GM12864 (cell line): ENCODE data around the gene SIAE.

Source experiments
- DNase-seq: peaks from one replicate; pipeline ENCODE4 v3.0.0-alpha.2; 2011; ENCODE audit warnings: low read depth
- H3K4me3 ChIP-seq: 2 replicates; pipeline ENCODE4 v1.5.1; 2011; ENCODE audit warnings: mild to moderate bottlenecking, low read depth, low read length, control low read depth
- TF ChIP-seq, protein P1 (sequence below): IDR thresholded peaks from 2 replicates; pipeline ENCODE4 v1.5.1; 2011; ENCODE audit warnings: low read depth, mild to moderate bottlenecking, moderate library complexity, low read length, control low read depth, inconsistent platforms; ENCODE audit errors: missing control alignments

Gene SIAE

DNA sequence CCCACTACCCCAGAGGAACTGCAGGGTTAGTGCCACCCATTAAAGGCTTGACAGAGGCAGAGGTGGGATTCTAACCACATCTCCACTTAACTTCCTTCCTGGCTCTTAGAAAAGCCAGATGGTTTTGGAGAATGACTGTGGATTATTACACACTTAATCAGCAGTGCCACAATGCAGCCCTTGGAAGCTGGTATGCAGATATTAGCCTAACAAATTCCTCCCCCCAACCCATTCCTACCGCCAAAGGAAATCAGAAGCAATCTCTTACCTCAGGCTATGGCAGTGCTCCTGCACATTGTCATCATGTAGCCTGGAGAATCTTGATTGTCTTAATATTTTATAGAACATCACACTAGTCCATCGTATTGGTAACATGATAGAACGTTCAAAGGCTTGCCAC is 43.1 kb upstream of the SIAE start:
- TF ChIP-seq, protein P1, sequence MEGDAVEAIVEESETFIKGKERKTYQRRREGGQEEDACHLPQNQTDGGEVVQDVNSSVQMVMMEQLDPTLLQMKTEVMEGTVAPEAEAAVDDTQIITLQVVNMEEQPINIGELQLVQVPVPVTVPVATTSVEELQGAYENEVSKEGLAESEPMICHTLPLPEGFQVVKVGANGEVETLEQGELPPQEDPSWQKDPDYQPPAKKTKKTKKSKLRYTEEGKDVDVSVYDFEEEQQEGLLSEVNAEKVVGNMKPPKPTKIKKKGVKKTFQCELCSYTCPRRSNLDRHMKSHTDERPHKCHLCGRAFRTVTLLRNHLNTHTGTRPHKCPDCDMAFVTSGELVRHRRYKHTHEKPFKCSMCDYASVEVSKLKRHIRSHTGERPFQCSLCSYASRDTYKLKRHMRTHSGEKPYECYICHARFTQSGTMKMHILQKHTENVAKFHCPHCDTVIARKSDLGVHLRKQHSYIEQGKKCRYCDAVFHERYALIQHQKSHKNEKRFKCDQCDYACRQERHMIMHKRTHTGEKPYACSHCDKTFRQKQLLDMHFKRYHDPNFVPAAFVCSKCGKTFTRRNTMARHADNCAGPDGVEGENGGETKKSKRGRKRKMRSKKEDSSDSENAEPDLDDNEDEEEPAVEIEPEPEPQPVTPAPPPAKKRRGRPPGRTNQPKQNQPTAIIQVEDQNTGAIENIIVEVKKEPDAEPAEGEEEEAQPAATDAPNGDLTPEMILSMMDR = no peak
- DNase-seq = no peak
- no peak overlapping the region for H3K4me3 ChIP-seq

DNA sequence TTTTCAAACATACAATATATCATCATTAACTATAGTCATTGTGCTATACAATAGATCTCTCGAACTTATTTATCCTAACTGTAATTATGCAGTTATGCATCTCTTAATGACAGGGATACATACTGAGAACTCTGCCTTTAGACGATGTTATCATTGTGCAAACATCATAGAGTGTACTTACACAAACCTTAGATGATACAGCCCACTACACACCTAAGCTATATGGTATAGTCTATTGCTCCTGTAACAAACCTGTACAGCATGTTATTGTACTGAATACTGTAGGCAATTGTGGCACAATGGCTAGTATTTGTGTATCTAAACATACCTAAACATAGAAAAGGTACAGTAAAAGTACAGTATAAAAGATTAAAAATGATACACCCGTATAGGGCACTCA is 38.9 kb upstream of the SIAE start:
- DNase-seq = no peak

DNA sequence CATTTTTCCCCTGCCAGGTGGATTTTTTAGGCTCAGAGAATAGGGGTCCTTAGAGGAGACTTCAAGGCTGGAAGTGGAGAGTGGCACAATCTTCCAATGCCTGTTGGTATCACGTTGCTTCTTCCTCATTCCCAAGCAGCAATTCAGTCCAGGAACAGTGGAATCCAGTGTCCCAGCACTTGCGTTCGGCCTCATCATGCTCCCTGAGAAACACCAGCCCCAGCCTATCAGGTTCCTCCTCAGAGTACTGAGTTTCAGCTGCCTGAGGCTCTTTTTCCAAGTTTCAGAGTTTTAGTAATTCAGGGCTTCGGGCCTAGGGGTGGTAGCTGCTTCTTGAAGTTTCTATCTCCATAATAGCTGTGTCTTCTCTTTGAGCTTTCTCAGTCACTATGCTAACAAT is 34.3 kb upstream of the SIAE start:
- no peak for DNase-seq
- TF ChIP-seq, protein P1 = no peak
- no peak overlapping the region for H3K4me3 ChIP-seq

More for the DNA sequence above, 38.9 kb upstream of the SIAE start:
- no peak overlapping the region for H3K4me3 ChIP-seq
- TF ChIP-seq, protein P1 = no peak

DNA sequence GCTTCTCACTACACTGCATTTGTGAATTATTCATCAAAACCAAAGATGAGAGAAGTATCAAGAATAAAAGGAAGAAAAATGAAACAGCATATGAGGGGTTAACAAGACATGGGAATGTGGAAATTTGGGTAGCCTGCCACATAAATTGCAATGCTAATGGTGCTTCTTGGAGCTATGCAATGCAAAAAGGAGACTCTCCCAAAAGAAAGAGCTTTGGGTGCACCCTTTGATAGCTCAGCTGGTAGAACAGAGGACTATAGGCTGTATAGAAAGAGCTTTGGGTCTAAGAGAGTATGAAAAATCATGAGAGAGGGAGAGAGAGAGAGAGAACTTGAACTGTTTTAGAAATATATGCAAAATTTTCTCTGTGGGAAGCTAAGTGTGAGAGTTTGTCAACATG is 26.5 kb upstream of the SIAE start:
- no peak overlapping the region for H3K4me3 ChIP-seq
- TF ChIP-seq, protein P1 = no peak
- no peak for DNase-seq

DNA sequence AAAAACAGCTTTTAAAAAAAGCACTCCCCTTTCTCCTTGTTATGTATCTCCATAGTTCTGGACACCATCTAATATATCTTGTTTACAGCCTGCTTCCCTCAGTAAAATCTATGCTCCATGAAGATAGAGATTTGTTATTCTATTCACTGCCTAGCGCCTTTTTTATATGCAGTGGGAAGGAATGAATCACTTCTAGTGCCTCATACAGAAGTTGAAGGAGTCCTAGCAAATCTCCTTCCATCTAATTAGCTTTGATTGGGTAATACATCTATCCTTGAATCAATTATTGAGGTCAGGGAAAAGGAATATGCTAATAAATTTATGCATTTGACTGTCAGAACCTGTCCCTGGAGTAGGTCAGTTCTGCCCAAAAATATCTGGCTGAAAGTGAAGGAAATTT is 26.0 kb upstream of the SIAE start:
- DNase-seq = no peak
- H3K4me3 ChIP-seq = no peak overlapping the region
- TF ChIP-seq, protein P1 = no peak

DNA sequence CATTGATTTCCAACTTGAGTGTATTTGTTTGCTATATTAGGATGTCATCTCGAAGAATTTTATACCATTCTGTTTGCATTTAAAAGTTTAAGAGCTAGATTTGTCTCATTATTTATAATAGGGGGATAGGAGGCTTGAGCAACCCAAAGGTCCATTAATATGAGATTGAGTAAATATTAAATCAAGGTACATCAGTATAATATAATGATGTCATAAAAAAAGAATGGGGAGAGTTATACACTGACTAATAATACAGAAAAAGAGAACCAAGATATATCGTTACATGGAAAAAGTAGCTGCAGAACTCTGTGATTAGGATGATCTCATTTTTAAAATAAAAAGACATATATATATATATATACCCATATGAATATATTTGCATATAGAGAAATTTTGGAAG is 19.6 kb upstream of the SIAE start:
- H3K4me3 ChIP-seq = no peak overlapping the region
- TF ChIP-seq, protein P1 = no peak
- DNase-seq = no peak

DNA sequence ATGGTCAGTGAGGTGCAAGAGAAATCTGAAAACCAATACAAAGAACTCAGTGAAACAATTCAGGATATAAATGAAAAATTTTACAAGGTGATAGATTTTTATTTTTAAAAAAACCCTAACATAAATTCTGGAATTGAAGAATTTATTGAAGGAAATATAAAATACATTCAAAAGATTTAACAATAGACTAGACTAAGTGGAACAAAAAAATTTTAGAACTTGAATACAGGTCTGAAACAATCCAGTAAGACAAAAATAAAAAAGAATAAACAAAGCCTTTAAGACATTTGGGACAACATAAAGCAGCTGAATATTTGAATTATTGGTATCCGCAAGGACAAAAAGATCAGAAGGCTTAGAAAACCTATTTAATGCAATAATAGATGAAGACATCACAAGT is 8.9 kb upstream of the SIAE start:
- no peak overlapping the region for H3K4me3 ChIP-seq
- DNase-seq = no peak
- TF ChIP-seq, protein P1 = no peak
